ENCODE measurements around the gene KHSRP. TPM values are rescaled to one million over a fixed set of nuclear protein-coding genes. Genes with fewer than 3 reads are reported as not detected.

The KHSRP gene
- total RNA-seq, 1 experiment from 2014 or later: 297 TPM

DNA sequence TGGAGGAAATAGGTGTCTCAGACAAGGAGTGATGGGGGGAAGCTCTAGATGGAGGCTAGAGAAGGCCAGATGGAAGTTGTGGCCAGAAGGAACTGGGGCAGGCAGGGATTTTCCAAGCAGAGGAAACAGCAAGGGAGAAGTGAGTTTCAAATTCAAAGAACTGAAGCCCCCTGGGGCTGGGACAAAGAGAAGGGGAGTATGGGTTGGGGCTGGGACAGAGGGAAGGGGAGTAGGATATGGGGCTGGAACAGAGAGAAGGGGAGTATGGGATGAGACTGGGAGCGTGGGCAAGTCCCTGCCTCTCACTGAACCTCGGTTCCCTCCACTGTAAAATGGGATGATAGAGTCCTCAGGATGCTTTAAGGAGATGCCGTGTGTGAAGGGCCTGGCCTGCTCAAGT is 29.8 kb downstream of the KHSRP start:
- Mint-ChIP-seq H3K4me3 (ENCODE audit: low read depth, unreplicated experiment) (no peak overlapping the region), H3K4me1 (ENCODE audit: low read depth, unreplicated experiment) (peaks cover 16% of the 10 kb centered on the region), H3K36me3 (ENCODE audit: insufficient read depth, unreplicated experiment) (peaks cover 34% of the 10 kb centered on the region), H3K27ac (ENCODE audit: unreplicated experiment) (no peak overlapping the region), H3K27me3 (ENCODE audit: unreplicated experiment) (no peaks in the 10 kb centered on the region), H3K9me3 (ENCODE audit: low read depth, unreplicated experiment) (no peaks in the 10 kb centered on the region)
- intact Hi-C loops (cut with micrococcal nuclease; ENCODE audit: unreplicated experiment): no loop called here
- CTCF ChIA-PET: no interaction called here
- TF ChIP-seq CTCF (IDR thresholded peaks at IDR 0.05; ENCODE audit: unreplicated experiment): no peak
- BruUV-seq (replicated peaks): no TSS peak
- no peak for DNase-seq

- H3K9me3 Mint-ChIP-seq (ENCODE audit: low read depth, unreplicated experiment): no peaks in the 10 kb centered on the region
- H3K27ac Mint-ChIP-seq (ENCODE audit: unreplicated experiment): peak overlapping the region; percentile 94
- TF ChIP-seq CTCF (IDR thresholded peaks at IDR 0.05; ENCODE audit: unreplicated experiment): no peak
- no peaks in the 10 kb centered on the region for H3K27me3 Mint-ChIP-seq (ENCODE audit: unreplicated experiment)
- peaks cover 34% of the 10 kb centered on the region for H3K36me3 Mint-ChIP-seq (ENCODE audit: insufficient read depth, unreplicated experiment)
- intact Hi-C loops (cut with micrococcal nuclease; ENCODE audit: unreplicated experiment): no loop called here
- peaks cover 16% of the 10 kb centered on the region for H3K4me1 Mint-ChIP-seq (ENCODE audit: low read depth, unreplicated experiment)
- CTCF ChIA-PET: interaction anchor here (1.0 kb wide), 1 partner anchor 225 kb away, joined by 3 read pairs; no protein-coding TSS in a partner anchor
- no TSS peak for BruUV-seq (replicated peaks)
- no peak for DNase-seq
- peak overlapping the region; percentile 86 for H3K4me3 Mint-ChIP-seq (ENCODE audit: low read depth, unreplicated experiment)
These were observed 30.6 kb downstream of the KHSRP start for GRCh38 chr19:6393983-6394412.

- no peak for TF ChIP-seq CTCF (IDR thresholded peaks at IDR 0.05; ENCODE audit: unreplicated experiment)
- Mint-ChIP-seq H3K9me3 (ENCODE audit: low read depth, unreplicated experiment) (no peaks in the 10 kb centered on the region), H3K36me3 (ENCODE audit: insufficient read depth, unreplicated experiment) (peaks cover 37% of the 10 kb centered on the region), H3K4me3 (ENCODE audit: low read depth, unreplicated experiment) (peak within 1 kb of the TSS; percentile 86), H3K27me3 (ENCODE audit: unreplicated experiment) (no peaks in the 10 kb centered on the region), H3K27ac (ENCODE audit: unreplicated experiment) (peak within 1 kb of the TSS; percentile 94), H3K4me1 (ENCODE audit: low read depth, unreplicated experiment) (peaks cover 16% of the 10 kb centered on the region)
- DNase-seq: peak; percentile 87
- CTCF ChIA-PET: interaction anchor here (1.0 kb wide), 1 partner anchor 224 kb away, joined by 3 read pairs; no protein-coding TSS in a partner anchor
- no TSS peak for BruUV-seq (replicated peaks)
- intact Hi-C loops (cut with micrococcal nuclease; ENCODE audit: unreplicated experiment): no loop called here
These were observed 31.3 kb downstream of the KHSRP start, which contains the start of gene GTF2F1 for GRCh38 chr19:6393074-6393982. Gene GTF2F1 (minus strand): TSS chr19:6393164. CDS start chr19:6392995, 169 bp downstream.

GRCh38 chr19:6392221-6393073 is 32.2 kb downstream of the KHSRP start:
- Mint-ChIP-seq H3K4me3 (ENCODE audit: low read depth, unreplicated experiment) (peak overlapping the region; percentile 86), H3K4me1 (ENCODE audit: low read depth, unreplicated experiment) (peaks cover 16% of the 10 kb centered on the region), H3K27me3 (ENCODE audit: unreplicated experiment) (no peaks in the 10 kb centered on the region), H3K27ac (ENCODE audit: unreplicated experiment) (peak overlapping the region; percentile 94), H3K9me3 (ENCODE audit: low read depth, unreplicated experiment) (no peaks in the 10 kb centered on the region), H3K36me3 (ENCODE audit: insufficient read depth, unreplicated experiment) (peaks cover 43% of the 10 kb centered on the region)
- TF ChIP-seq CTCF (IDR thresholded peaks at IDR 0.05; ENCODE audit: unreplicated experiment): no peak
- CTCF ChIA-PET: no interaction called here
- intact Hi-C loops (cut with micrococcal nuclease; ENCODE audit: unreplicated experiment): no loop called here
- TSS peak; percentile 78 for BruUV-seq (replicated peaks)
- no peak for DNase-seq
